EL (cell line): ENCODE data around the gene F13A1.

Source experiments
- DNase-seq: peaks from one replicate; pipeline ENCODE4 v3.0.0-alpha.2; 2016

The F13A1 gene

GRCh38 chr6:6180684-6181083 lies 139.8 kb downstream of the F13A1 start:
- DNase-seq: no peak

DNA sequence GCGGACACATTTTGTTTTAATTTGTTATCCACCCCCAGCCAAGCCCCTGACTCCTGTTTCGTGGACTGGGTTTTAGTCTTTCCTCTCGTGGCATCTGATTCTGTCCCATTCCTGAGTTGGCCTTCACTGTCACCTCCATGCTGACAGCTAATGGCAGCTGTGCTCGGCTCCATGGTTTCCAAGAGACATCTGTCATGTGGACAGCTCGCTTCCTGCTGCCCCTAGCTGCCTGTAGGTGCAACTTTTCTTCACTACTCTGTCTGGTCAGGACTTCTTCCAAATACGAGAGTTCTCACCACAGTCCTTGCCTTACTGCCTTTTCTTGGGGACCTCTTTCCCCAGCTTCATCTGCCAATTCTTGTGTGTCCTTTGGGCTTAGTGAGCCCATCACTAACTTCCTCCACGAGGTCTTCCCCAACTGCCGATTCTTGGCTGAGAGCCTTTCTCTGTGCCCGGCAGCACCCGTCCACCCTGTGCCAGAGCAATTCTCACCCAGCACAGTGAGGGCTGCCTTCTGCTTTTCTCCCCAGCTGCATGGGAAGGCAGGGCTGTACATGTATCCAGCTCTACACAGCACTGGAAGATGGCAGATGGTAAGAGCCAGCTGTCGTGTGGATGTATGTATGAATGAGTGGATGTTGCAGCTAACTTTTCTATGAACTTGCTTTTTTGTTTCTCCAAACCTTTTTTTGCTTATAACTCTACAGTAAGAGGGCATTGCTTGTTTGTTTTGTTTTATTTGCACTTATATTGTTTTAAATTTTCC lies 140.4 kb downstream of the F13A1 start:
- no peak for DNase-seq

- no peak for DNase-seq
These were observed 141.7 kb downstream of the F13A1 start for GRCh38 chr6:6178795-6179194.

- no peak for DNase-seq
These were observed 142.7 kb downstream of the F13A1 start for GRCh38 chr6:6177754-6178153.

DNA sequence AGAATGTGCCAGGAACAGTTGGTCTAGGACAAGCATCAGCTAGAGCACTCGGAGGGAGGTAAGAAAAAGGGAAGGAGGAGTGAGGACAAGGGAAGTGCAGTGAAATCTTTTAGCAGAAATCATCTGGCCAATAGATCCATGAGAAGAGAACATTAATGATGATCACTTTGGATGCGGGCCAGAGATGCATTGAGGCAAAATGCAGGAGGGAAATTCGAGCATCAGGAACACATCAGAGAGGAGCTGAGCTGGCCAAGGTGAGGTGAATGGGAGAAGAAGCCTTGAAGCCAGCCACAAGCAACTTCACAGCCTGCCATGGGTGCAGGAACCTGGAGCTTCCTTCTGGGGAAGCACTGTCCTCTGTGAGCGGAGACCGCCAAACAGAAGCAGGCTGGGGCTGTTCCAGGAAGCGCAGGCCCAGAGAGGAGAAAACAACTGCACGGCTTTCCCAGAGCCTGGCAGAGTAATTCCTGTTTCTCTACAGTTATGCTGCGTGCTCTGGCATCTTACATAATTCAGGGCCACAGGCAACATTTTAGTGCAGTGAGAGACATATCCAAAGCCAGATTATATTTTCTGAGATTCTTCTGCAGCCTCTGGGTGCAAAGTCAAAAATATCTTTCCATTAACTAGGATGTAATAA lies 143.8 kb downstream of the F13A1 start:
- no peak for DNase-seq

DNA sequence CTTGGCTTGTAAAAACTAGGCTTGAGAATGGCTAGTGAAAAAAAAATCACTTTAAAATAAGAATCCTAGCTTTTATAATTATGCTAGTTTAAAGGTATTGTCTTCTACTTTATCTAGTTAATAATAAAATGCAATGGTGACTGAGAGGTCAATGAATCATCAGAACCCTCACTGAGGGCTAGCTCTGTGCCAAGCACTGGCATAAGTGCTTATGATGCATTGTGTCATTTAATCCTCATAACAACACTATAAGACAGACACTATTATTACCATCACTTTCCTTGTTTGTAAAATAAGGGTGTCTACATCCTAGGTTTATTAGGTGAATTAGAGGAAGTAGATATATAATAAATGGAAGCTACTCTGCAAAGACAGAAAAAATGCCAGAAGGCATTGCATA lies 144.3 kb downstream of the F13A1 start:
- DNase-seq: no peak

DNA sequence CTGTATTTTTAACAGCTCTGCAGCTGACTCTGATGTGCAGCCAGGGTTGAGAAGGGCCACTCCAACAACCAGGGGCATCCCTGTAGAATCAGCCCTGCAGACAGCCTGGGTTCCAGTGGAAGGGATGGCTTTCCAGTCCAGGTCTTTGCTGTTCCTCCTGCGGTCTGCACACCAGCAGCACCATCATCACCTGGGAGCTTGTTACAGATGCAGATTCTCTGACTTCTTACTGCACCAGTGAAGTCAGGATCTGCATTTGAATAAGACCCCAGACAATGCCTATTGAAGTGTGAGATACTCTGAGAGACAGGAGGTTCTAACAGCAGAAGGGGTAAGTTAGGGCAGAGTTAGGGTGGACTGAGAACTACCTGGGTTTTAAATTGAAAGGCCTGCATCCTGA lies 151.3 kb downstream of the F13A1 start:
- no peak for DNase-seq

DNA sequence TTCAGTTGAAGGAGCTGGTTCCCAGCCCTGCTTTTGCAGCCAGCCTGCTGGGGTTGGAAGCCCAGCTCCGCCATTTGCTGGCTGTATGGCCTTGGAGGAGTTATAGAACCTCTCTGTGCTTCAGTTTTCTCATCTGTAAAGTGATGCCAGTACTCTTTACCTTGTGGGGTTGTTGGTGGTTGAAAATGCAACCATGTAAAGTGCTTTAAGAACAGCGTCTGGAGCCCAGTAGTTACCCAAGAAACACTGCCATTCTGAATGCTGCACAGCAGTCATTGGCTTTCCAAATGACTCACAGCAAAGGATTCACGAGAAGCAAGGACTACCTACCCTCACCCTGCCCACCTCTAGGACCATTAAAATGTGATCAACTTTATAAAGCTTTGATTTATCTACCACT lies 154.4 kb downstream of the F13A1 start:
- DNase-seq: no peak

DNA sequence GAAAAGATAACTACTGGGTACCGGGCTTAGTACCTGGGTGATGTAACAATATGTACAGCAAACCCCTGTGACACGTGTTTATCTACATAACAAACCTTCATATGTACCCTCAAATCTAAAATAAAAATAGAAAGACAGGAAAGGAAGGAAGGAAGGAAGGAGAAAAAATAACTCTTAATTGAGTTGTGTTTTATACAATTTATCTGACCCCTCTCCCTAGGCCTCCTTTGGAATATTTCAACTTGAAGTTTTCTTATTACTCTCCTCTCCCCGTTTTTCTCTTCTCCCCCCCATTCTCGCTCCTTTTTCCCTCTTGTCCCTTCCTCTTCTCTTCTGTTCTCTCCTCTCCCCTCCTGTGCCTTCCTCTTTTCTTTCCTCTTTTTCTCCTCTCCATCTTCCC lies 156.1 kb downstream of the F13A1 start:
- no peak for DNase-seq

DNA sequence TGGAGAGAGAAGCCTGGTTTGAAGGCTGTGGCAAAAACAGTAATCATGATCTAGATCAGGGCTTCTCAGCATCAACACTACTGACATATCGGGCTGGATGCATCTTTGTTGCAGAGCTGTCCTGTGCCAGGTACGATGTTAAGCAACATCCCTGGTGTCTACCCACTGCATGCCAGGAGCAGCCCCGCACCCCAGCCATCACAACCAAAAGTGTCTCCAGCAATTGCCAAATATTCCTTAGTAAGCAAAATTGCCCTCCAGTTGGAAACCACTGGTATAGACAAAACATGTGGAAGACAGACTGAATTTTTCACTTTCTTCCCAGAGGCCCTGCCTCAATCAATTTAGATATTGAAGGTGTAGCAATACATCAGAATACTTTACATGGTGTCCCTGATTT lies 166.1 kb downstream of the F13A1 start:
- no peak for DNase-seq

GRCh38 chr6:6152060-6152459 lies 168.4 kb downstream of the F13A1 start:
- DNase-seq: no peak

DNA sequence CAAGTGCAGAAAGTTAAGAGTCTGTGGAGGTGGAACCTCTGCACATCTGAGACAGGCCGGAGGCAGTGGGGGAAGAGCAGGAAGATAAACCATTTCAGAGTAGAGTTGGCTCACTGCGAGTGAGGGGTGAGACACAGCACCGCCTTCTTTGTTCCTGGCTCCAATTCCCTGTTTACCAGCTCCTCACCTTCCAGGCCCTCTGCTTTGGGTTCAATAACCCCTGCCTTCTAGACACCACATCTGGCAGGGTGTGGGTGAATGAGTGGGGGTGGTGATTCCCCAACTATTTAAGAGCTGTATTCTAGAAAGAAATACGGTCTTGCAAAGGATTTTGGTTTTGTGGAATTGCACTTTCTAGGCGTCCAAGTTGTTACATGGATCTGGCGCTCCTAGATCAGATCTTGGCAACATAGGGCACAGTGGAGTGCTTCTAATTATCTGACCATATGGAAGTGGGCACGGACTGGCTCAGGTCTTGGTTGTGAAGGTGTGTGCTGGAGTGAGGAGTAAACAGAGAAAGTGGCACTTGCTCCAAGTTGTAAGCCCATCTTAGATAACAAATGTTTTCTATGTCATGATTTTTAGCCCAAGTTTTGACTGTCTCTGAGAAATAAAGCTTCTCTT lies 172.2 kb downstream of the F13A1 start:
- no peak for DNase-seq

DNA sequence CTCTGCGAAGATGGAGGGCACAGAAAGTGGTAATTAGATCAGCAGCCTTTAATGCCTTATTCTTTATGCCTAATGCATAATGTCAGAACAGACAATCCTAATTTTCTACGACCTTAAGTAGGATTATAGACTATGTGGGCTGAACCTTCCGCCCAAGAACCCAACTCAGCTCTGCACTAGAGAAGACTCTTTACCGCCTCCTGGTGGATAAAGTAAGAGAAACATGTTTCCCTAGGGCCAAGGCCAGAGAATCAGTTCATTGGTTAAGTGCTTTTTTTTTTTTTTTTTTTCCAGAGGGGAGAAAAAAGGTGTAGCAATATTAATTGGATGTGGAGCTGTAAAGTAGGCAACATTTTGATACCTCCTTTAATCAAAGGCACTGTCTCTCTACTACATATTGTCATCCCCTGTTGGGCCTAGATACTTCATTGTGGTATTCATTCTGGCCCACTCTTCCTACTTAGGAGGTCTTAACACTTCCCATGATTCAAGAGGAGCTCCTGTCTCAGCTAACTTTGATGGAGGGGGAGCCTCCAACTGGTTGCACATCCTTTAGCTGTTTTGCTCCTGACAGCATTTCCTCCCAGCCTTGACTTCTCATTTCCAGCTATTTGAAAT lies 188.9 kb downstream of the F13A1 start:
- peak; percentile 4 for DNase-seq

DNA sequence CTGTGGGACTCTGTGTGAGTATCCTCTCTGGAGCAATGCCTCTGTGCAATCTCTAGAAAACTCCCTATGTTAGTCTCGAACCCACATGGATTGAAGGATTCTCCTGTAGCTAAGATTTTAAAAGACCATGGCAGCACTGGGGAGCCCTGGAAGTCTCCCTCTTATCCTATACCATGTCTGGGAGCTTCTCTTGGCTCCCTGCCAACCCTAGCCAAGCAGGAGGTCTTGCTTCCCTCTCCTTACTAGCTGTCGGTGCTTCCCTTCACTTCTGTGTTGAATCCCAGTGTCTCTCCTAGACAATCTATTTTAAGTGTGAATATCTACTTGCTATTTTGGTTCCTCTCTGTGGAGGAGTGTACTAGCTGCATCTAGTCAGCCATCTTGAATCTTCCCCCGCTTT lies 195.0 kb downstream of the F13A1 start:
- no peak for DNase-seq

- DNase-seq: no peak
These were observed 196.7 kb downstream of the F13A1 start for GRCh38 chr6:6123803-6124202.

- no peak for DNase-seq
These were observed 198.5 kb downstream of the F13A1 start for GRCh38 chr6:6121943-6122342.

DNA sequence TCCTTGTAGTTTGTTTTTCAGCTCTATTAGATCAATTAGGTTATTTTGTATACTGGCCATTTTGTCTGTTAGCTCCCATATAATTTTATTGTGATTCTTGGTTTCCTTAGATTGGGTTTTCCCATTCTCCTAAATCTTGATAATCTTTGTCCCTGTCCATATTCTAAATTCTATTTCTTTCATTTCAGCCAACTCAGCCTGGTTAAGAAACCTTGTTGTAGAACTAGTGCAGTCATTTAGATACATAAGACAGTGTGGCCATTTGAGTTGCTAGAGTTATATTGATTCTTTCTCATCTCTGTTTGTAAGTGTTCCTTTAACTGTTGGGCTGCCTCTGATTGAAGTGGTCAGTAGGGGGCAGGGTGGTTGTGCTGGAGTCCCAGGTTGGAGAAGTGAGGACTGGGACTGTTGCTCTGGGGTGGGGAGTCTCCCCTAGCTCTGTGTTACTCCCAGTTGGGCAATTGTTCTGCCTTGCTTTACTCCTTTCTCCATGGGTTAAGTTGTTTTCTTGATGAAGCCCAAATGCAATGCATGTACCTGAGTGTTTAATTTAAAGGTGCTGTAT lies 214.9 kb downstream of the F13A1 start:
- no peak for DNase-seq
